DMS153 treated with DMSO at 0.1 percent for 48 hours (cell line): ENCODE measurements around the gene C4BPB.

Experiments used
- DNase-seq: peaks from one replicate; lab custom pipeline; 2025; ENCODE audit not compliant: unreplicated experiment; lab: John Stamatoyannopoulos, UW

Gene C4BPB

DNA sequence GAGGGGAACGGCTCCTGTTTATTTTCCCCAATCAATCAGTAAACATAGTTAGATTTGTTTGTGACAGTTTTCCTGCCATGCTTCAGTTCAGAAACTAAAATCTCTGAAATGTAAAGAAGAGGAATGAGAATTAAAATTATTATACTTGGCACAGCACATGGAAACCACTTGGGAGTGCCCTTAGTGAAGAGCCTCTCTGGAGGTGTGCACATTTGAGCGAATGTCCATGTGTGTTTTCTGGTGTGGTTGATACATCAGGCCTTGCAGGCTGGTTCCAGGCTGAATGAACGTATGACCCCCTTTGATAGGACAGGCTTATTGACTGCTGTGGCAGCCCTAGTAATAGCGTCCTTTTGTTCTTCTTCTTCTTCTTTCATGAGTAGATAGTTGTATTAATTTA lies 42.5 kb downstream of the C4BPB start:
- DNase-seq: no peak

DNA sequence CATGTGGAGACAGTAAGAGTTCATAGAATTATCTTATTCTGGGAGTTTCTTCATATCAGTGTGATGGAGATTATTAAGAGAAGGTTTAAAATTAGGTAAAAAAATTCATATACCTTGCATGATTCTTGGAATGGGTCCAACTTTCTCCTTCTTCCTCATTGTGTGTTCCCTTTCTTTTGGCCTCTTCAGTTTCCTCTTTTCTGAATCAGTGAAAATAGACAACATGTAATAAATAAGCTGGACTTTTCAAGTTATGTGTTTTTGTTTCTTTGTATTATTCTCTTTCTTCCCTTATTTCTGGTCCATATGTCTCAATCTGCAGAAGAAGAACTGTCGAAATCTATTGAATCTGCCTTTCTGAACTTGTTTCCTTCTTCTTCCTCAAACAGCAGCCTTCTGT lies 45.9 kb downstream of the C4BPB start:
- DNase-seq: no peak

DNA sequence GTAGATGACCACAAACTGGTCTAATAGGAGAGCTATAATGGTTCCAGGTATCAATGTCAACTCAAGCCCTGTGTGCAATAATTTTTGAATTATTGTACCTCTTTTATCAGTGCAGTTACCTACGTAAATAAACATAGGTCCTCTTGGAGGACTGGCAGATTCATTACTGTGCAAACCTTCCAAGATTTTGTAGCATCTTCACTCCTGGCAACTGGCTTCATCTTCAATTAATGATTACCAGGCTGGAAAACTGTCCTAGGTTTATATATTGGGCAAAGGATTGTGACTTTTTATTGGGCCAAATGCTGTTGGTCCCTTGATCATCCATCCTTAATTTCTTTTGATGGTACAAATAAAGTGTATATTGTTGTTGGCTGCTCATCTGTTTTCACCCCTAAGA lies 51.0 kb downstream of the C4BPB start:
- no peak for DNase-seq

DNA sequence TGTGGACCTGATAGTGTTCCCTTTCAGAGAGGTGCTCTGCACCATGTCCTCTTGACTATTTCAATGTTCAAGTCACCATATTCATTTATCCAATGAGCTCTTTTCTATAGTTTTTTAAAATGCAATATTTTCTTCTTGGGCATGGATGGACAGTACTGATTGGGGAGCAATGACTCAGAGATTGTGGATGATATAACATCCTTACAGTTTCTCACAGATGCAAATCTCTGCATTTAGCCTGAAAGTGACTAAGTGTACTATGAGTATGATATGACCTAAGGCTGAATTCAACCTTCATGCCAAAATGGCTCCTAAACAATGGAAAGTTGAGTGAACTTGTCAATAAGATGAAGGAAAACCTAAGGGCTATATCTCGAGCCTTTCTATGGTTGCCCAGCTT lies 51.9 kb downstream of the C4BPB start:
- DNase-seq: no peak

DNA sequence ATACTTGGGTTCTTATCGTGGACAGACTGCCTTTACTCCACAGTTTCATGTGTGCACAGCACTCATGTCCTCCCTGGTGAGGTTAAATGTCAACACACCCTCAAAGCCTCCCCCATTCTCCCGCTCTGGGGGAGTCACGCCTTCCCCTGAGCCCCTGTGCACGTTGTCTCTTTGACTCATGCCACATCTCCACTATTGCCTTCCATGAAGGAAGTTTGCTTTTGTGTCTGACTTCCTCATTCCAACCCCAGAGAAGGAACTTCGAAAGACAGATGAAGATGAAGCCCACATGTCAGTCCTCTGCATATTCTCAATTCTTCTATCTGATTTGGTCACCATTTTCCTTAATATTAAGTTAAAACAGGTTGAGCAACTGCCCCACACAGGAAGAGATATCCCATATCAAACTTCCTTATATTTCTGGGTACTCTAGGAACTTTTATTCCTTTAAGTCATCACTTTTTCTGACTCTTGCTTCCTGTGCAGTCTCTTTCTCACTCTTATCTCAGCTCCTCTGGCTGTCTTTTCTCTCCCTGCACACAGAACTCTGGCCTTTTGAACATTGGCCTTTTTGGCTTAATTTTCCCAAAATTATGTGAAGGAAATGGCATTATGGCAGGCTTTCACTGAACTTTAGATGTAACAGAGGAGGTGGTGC lies 56.9 kb downstream of the C4BPB start:
- no peak for DNase-seq
